ENCODE measurements around the gene ZPLD1.

DNA sequence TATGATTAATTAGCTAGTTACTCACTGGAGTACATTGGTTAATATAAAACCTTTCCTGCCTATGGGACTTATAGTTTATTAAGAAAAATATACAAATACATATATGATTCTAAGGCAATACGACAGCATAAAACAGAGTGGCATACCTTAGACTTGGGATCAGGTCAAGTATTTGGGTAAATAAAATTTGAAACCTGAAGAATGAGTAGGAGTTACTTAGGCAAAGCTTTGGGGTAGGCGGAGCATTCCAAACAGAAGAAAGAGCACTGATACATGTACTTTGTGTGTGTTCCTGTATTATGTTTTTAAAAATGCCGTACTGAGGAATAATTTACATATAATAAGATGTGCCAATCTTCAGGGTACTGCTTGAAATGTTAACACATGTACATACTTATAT lies 15.1 kb downstream of the ZPLD1 start:
- TF ChIP-seq, protein P1, sequence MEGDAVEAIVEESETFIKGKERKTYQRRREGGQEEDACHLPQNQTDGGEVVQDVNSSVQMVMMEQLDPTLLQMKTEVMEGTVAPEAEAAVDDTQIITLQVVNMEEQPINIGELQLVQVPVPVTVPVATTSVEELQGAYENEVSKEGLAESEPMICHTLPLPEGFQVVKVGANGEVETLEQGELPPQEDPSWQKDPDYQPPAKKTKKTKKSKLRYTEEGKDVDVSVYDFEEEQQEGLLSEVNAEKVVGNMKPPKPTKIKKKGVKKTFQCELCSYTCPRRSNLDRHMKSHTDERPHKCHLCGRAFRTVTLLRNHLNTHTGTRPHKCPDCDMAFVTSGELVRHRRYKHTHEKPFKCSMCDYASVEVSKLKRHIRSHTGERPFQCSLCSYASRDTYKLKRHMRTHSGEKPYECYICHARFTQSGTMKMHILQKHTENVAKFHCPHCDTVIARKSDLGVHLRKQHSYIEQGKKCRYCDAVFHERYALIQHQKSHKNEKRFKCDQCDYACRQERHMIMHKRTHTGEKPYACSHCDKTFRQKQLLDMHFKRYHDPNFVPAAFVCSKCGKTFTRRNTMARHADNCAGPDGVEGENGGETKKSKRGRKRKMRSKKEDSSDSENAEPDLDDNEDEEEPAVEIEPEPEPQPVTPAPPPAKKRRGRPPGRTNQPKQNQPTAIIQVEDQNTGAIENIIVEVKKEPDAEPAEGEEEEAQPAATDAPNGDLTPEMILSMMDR (IDR thresholded peaks at IDR 0.05): no peak
- TF ChIP-seq POLR2AphosphoS5 (IDR thresholded peaks at IDR 0.05; ENCODE audit: low read depth, low read length) (no peak), SIN3A (IDR thresholded peaks at IDR 0.05; ENCODE audit: borderline replicate concordance, insufficient read depth, low read depth, low read length) (no peak), TCF7L2 (IDR thresholded peaks at IDR 0.05; ENCODE audit: low read depth, low read length) (no peak)
- TF ChIP-seq, protein P2, sequence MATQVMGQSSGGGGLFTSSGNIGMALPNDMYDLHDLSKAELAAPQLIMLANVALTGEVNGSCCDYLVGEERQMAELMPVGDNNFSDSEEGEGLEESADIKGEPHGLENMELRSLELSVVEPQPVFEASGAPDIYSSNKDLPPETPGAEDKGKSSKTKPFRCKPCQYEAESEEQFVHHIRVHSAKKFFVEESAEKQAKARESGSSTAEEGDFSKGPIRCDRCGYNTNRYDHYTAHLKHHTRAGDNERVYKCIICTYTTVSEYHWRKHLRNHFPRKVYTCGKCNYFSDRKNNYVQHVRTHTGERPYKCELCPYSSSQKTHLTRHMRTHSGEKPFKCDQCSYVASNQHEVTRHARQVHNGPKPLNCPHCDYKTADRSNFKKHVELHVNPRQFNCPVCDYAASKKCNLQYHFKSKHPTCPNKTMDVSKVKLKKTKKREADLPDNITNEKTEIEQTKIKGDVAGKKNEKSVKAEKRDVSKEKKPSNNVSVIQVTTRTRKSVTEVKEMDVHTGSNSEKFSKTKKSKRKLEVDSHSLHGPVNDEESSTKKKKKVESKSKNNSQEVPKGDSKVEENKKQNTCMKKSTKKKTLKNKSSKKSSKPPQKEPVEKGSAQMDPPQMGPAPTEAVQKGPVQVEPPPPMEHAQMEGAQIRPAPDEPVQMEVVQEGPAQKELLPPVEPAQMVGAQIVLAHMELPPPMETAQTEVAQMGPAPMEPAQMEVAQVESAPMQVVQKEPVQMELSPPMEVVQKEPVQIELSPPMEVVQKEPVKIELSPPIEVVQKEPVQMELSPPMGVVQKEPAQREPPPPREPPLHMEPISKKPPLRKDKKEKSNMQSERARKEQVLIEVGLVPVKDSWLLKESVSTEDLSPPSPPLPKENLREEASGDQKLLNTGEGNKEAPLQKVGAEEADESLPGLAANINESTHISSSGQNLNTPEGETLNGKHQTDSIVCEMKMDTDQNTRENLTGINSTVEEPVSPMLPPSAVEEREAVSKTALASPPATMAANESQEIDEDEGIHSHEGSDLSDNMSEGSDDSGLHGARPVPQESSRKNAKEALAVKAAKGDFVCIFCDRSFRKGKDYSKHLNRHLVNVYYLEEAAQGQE (IDR thresholded peaks at IDR 0.05; ENCODE audit: insufficient read depth in 1 of 2, low read depth in 2 of 2, low read length in 1 of 2): no peak

All from Panc1 (cell line).